ENCODE measurements around the gene WDR43. TPM values are rescaled to one million over a fixed set of nuclear protein-coding genes. Genes with fewer than 3 reads are reported as not detected.

WDR43 gene
- total and polyA plus RNA-seq, 9 of the 15 experiments (the other 6 are each of a cell fraction or from before 2014, with no cell fraction given) = 34.6 to 197 (median 105) TPM

- TF ChIP-seq AFF1 (IDR thresholded peaks at IDR 0.05; ENCODE audit: low read depth in 1 of 2, partially characterized antibody in 2 of 2) (no peak), USF2 (CRISPR knock-in tag; IDR thresholded peaks at IDR 0.05) (peak; percentile 88), TEAD4 (IDR thresholded peaks at IDR 0.05; ENCODE audit: low read length) (peak; percentile 21; the same call in 1 of the 2 replicates), TEAD4 (CRISPR knock-in tag; IDR thresholded peaks at IDR 0.05; ENCODE audit: borderline replicate concordance) (peak; percentile 32; the same call in 1 of the 2 replicates), CBFA2T2 (conservative IDR thresholded peaks at IDR 0.05) (0 out of 2 replicates have a peak, but pooled peaks have one; percentile 10), SRSF3 (IDR thresholded peaks at IDR 0.05; ENCODE audit: insufficient read depth, low read length) (no peak), USF1 (CRISPR knock-in tag; IDR thresholded peaks at IDR 0.05) (peak; percentile 92), RBM34 (IDR thresholded peaks at IDR 0.05; ENCODE audit: borderline replicate concordance, insufficient read depth, low read length) (no peak), CBFA2T3 (IDR thresholded peaks at IDR 0.05) (no peak), NRF1 (conservative IDR thresholded peaks at IDR 0.05 in 1 of 2, IDR thresholded peaks at IDR 0.05 in 1 of 2) (peak; percentile 23 to 42; a peak in 2 of 4 replicates), MAFK (IDR thresholded peaks at IDR 0.05; ENCODE audit: low read length) (no peak), RNF219 (CRISPR knock-in tag; IDR thresholded peaks at IDR 0.05) (no peak), ESRRA (IDR thresholded peaks at IDR 0.05; ENCODE audit: borderline replicate concordance, low read depth) (no peak), PTBP1 (IDR thresholded peaks at IDR 0.05; ENCODE audit: low read depth, low read length) (no peak), RBM14 (IDR thresholded peaks at IDR 0.05; ENCODE audit: borderline replicate concordance, insufficient read depth, low read depth, low read length) (no peak), PRDM10 (IDR thresholded peaks at IDR 0.05; ENCODE audit: partially characterized antibody) (peak; percentile 26), GABPB2 (CRISPR knock-in tag; conservative IDR thresholded peaks at IDR 0.05) (no peak)
These were observed 62.0 kb downstream of the WDR43 start (continued) for GRCh38 chr2:28956415-28956826.
